Measurements from ENCODE around the gene IDI1.

Gene IDI1

DNA sequence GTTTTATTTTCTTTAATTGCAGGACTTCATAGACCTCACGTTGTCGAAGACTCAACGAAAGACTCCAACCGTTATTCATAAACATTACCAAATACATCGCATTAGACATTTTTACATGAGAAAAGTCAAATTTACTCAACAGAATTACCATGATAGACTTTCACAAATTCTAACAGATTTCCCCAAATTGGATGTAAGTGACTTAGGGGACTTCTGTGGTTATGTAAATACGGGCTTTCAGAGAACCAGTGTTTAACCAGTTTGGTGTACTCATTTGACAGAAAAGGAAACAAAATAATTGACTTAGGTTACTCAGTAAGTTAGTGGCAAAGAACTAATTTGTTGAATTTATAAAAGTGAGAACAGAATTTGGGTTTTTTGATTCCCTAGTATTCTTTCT is 56.5 kb downstream of the IDI1 start:
- ATAC-seq: no peak

DNA sequence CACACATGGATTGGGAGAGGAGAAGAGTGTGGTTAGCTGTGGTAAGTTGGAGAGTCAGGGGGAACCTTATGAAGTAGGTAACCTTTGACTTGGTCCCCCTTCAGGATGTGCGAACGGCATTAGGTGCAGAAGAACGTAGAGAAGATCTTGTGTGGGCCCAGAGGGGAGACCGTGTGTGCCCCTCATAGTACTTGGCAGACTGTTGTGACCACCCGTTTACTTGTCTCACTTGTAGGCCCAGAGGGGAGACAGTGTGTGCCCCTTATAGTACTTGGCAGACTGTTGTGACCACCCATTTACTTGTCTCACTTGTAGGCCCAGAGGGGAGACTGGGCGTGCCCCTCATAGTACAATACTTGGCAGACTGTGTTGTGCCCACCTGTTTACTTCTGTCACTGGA is 58.1 kb downstream of the IDI1 start:
- ATAC-seq: no peak

All from activated CD4-positive, CD25-positive, alpha-beta regulatory T cell treated with anti-CD3 and anti-CD28 coated beads, Interleukin-2, amount 50 U/mL, for 24 hours (primary cell).